WI38 (cell line): ENCODE data around the gene LNPK.

Experiments used
- H3K4me3 ChIP-seq: 2 replicates; pipeline ENCODE4 v1.5.1; 2011; ENCODE audit warnings: low read depth, mild to moderate bottlenecking, control low read depth, low read length
- CTCF ChIP-seq: IDR thresholded peaks from 2 replicates; pipeline ENCODE4 v1.5.1; 2012; ENCODE audit warnings: low read depth, mild to moderate bottlenecking, control low read depth, low read length

The LNPK gene

GRCh38 chr2:176022048-176022447 is 20.0 kb upstream of the LNPK start:
- H3K4me3 ChIP-seq: no peak overlapping the region
- no peak for TF ChIP-seq CTCF

- no peak overlapping the region for H3K4me3 ChIP-seq
- no peak for TF ChIP-seq CTCF
These were observed 18.3 kb upstream of the LNPK start for GRCh38 chr2:176020400-176020799.

- no peak for TF ChIP-seq CTCF
- H3K4me3 ChIP-seq: no peak overlapping the region
These were observed 16.6 kb upstream of the LNPK start for GRCh38 chr2:176018708-176019107.

GRCh38 chr2:176009445-176009844 is 7.4 kb upstream of the LNPK start:
- no peak for TF ChIP-seq CTCF
- H3K4me3 ChIP-seq: no peak overlapping the region

- no peak overlapping the region for H3K4me3 ChIP-seq
- no peak for TF ChIP-seq CTCF
These were observed 2.9 kb upstream of the LNPK start for GRCh38 chr2:176004934-176005333.

- no peak for TF ChIP-seq CTCF
- no peak overlapping the region for H3K4me3 ChIP-seq
These were observed 1.9 kb upstream of the LNPK start for GRCh38 chr2:176003958-176004357.

GRCh38 chr2:176002688-176003210 is 682 bp upstream of the LNPK start:
- no peak for TF ChIP-seq CTCF
- H3K4me3 ChIP-seq: peak overlapping the region; percentile 95
